AG08396 (cell line): ENCODE results near the gene PCBD1.

Source experiments
- DNase-seq: peaks from one replicate; pipeline ENCODE4 v3.0.0; 2012; ENCODE audit warnings: low spot score, mixed read lengths

The PCBD1 gene

DNA sequence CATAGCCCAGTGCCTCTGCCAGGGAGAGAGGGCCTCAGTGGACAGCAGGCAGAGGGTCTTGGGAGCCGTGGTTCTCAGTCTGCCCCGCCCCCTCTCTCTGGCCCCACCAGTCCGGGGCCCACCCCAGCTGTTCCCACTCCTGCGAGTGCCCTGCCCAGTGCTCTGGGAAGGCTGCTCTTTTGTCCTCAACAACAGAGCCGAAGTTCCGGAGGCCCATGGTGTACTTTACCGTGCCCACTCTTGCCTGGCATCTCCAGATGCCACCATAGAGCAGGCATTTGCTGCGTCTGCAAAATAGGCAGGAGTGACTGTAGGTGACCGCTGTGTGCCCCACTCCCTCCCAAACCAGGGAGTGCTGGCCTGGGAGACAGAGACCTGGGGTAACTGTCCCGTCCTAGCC is 29.3 kb upstream of the PCBD1 start:
- no peak for DNase-seq

DNA sequence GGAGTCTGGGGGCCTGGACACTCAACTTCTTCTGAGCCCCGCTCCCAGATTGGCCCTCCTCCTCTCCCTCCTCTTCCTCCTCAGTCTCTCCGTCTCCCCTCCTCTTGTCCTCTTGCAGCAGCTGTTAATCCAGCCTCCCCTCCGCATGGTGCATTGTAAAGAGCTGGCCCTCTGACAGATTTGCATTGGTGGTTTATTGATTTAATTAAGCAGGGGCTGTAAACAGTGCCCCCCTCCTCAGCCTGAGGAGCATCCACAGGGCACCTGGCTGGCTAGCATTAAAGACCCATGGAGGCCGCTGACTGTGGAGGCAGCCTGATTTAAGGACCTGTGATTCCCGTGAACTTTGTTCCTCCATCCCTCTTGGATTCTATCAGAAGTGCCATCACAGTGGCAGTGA is 28.9 kb upstream of the PCBD1 start:
- DNase-seq, result no peak

DNA sequence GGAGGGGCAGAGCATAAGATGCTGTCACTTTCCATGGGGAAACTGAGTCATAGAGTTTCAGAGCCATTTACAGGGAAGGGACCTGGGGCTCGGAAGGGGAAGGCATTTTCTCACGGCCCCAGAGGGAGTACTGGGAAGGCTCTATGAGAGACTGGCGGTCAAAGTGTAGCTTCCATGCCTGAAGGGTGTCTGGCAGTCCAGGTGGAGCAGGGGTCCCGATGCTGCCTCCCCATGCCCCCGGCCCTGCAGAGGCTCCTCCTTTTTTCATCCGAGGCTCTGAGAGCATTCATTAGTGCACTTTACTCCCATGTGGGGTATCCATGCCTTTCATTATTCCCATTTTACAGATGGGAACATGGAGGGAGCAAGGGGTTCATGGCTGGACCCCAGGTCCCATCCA is 27.9 kb upstream of the PCBD1 start:
- no peak for DNase-seq

DNA sequence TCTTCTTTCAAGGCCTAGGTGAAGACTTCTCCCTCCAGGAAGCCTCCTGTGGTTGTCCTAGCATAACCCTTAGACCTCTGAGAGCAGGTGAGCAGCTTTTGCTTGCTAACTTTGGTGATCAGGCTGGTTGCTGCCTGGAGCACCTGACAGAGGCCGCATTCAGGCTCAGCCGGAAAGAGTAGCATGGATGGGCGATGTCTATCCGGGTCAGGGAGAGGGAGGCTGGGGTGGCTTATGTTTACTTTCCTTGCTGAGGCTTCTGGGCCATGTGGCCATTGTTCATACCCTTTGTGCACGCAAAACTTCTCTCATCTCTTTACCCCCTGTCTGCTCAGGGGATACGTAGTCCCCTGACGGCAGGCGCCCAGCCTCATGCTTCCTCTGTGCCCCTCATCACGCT is 27.4 kb upstream of the PCBD1 start:
- DNase-seq, result no peak

DNA sequence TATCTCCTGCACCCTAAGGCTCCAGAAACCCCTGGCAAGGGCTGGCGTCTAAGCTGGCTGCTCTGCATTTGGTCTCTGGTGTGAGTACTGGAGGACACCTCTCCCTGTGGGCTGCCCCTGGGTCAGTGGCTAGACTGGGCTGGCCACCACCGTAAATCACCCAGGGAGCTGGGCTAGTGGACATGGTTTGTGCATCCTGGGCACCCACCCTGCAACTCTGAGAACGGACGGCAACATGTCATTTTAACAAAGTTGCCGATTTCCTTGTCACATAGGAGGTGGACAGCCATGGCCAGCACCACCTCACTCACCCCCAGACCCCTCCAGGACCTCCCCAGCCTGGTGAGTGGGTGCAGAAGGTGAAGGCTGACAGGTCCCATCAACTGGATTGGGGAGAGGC is 26.8 kb upstream of the PCBD1 start:
- no peak for DNase-seq

DNA sequence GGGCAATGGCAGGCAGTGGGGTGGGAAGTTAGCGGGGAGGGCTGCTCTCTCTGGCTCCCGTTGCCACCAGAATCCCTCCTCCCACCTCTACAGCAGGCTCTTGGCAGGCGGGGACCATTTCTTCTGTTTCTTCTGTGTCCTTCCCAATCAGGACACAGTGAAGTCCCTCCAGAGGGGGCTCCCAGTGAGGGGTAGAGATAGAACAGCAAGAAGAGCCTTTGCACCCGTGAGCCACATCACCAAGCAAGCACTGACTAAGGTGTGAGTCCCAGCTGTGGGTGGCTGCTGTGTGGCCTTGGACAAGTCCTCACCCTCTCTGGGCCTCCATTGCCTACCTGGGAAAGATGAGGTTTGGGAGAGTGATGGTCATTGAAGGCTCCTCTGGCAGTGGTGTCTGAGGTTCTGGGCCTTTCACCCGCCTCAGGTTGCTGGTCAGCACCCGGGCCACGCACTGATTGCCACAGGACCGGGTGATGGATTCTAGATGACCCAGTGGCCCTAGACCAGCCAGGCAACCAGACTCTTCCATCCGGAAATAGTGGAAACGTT is 26.0 kb upstream of the PCBD1 start:
- DNase-seq, result no peak

DNA sequence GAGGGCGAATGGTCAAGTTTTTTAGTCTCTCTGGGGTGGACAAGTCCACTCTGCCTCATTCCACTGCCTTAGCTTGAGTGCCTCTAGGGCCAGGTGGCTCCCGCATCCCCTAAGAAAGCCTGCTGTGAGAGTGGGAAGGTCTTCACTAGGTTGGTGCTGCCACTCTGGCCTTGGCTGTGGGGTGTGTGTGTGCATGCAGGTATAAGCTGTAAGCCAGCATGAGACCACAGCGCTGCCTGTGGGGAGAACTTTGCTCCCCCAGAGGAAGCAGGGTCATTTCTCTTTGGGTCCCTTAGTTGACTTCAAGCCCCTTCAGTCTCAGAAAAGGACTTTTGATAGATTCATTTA is 25.5 kb upstream of the PCBD1 start:
- DNase-seq, result no peak

DNA sequence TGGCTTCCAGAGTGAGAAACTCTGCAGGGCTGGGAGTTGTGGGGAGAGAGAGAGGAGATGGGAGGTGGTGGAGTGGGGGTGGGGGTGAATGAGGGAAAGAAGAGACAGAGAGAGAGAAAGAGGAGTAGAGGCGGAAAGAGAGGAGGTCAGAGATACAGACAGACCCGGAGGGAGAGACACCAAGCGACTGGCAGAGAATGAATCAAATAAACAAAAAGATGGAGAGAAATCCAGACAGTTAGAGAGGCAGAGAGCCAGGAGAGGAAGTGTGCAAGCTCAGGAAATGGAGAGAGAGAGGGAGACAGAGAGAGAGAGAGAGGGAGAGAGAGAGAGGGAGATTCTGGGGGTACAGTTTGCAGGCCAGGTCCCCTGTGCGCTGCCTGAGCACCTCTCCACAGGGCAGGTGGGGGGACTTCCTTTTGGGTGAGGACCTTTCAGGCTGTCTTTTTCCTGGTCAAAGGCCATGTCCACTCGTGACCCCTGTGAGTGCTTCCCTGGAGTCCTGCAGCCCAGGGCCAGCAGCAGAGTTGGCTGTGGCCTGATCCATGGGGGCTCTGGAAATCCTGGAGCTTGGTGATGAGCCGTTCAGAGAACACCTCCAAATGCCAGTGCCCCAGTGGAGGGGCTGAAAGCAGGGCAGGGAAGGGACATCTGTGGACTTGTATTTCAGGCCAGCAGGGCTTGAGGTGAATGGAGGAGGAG is 25.0 kb upstream of the PCBD1 start:
- DNase-seq, result no peak

DNA sequence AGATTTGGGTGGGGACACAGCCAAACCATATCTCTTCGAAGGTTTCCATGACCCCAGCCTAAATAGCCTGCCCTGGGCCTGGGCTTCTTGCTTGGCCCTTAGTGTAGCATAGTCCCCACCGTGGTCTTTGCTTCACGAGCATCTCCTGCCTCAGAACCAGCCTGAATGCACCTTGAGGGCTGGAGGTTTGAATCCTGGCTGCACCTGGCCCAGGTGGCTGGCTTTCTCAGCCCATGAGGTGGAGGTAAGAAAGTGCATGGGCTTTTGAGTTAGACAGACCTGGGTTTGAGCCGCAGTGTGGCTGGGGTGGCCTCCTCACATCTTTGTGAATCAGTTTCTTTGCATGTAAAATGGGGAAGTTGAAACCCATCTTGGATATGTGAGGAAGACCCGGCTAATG is 24.2 kb upstream of the PCBD1 start:
- DNase-seq, result no peak

DNA sequence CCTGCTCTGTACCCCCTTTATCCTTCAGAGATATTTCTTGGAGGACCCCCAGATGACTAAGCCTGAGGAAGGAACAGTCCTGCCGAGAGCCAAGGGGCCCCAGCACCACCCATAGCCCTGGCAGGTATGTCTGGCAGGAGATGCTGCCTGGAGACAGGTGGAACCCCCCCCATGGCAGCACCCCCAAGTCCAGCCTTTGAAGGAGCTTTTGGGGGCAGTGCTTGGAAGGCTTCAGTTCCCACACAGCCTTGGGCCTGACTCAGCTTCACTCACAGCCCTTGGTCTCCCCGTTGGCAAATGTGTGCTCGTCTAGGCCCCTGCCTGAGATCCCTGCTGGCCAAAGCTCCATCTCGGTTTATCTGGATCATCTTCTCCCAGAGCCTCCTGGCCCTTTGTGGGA is 23.0 kb upstream of the PCBD1 start:
- DNase-seq, result no peak

DNA sequence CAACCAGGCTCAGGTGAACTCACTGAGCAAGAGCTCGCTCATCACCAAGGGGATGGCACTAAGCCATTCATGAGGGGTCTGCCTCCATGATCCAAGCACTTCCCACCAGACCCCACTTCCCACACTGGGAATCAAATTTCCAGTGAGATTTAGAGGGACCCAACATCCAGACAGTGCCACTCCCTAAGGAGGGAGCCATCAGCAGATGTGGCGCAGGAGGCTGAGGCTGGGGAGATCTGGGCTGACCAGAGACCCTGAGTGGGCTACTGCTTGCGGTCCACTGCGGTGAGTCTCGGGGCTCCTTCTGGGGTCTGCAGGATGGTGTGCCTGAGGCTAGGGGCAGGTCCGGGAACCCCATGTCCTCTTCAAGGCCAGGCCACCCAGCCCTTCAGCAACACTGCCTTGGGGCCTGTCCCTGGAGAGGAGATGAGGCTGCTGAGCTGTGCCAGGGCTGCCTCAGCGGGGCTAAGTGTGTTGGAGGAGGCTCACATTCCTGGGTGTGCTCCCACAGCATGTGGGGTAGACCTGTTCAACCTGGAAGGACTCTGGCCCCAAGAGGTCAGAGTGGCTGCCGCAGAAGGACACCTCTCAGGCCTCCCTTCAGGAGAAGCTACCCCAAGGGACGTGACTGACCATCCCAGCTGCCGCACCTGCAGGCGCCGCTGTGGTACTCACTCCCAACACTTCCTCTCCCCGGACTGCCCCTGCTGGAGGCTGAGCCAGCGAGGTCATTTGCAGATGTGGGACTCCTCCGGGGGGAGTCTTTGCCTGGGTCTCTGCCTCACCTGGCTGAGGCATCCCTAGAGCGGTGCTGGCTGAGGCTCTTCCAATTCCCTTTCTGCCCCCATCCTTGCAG is 22.3 kb upstream of the PCBD1 start:
- DNase-seq, result no peak

DNA sequence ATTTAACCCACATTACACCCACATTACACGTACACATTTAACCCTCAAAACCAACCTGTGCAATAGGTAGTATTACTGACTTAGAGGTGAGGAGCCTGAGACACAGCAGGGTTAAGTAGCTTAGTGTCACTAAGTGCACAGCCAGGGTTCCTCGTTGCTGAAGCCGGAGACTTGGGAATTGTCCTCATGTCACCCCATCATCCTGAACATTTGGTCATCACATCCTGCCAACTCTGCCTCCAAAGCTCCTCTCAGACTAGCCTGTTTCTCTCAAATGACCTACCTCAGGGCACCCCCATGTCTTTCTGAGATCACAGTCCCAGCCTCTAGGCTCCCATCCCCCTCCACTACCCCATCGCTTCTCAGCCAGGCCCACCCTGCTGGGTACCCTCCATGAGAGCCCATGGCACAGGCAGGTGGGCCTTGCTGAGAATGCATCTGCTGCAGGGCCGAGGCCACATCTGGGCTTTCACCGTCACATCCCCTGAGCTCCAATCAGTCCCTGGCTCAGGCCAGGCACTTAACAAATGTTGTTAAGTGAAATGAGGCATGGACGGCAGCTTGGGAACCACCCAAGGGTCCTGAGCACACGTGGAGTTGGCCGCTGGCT is 21.1 kb upstream of the PCBD1 start:
- DNase-seq, result no peak

DNA sequence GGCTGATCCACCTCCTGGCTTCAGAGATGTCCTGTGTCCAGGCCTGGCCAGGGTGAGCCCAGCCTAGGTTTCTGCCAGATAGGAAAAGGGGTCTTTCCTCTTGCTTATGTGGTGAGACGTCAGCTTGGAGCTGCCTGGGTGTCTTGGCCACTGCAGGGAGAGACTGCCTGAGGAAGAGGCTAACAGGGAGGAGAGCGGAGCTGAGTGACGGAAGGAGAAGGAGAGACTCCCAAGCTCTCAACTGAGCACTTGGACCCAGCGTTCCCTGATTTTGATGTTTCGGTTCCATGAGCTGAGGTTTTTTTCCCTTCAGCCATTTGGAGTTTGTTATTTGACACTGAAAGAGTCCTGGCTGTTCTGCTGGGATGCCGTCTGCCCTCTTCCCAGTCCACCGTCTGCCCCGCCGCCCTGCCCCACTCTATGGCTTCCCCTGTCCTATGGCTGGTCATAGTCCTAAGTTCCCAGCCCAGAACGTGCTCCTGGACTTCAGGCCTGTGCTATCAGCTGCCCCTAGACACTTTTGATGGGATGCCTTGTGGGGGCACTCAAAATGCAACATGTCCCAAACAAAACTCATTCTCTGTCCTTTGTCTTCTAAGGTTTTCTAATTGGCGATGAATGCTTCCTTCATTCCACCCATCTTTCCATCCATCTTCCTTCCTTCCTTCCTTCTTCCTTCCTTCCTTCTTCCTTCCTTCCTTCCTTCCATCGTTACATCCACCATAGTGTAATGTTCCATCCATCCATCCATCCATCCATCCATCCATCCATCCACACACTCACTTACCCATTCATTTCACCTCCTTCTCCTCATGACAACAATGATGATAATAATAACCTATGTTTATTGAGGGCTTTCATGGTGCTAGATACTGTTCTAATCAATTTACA is 20.3 kb upstream of the PCBD1 start:
- no peak for DNase-seq

DNA sequence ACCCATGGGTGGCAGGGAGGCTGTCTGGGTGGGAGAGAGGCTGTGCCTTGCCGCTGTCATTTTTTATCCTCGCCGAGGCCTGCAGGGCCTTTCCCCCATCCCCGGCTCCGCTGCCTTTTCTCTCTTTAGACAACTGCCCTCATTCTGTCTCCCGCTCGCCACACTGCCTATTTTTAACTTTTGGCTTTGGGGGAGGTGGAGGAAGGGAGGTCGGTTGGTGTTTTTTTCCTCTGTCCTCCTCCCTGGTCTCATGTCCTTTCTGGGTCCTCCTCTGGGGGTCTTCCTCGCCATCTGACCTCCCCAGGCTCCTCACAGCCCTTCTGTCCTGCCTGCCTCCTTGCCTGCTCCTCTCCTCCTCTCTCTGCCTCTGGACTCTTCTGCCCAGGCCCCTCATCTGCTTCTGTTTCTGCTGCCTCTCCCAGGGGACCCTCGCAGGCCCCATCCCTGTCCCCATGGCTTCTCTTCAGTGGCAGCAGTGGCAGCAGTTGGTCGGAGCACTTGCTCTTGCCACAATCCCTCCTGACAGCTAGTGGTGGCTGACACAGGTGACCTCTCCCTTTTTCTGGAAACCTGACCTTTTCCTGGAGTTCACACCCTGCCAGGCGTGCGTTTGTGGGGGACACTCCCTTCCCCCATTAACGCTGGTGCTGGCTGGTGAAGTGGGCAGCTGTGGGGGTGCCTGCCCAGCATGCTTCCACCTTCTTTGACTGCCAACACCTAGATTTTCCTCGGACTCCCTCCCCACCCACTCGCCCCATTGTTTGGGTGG is 19.5 kb upstream of the PCBD1 start:
- DNase-seq, result no peak

DNA sequence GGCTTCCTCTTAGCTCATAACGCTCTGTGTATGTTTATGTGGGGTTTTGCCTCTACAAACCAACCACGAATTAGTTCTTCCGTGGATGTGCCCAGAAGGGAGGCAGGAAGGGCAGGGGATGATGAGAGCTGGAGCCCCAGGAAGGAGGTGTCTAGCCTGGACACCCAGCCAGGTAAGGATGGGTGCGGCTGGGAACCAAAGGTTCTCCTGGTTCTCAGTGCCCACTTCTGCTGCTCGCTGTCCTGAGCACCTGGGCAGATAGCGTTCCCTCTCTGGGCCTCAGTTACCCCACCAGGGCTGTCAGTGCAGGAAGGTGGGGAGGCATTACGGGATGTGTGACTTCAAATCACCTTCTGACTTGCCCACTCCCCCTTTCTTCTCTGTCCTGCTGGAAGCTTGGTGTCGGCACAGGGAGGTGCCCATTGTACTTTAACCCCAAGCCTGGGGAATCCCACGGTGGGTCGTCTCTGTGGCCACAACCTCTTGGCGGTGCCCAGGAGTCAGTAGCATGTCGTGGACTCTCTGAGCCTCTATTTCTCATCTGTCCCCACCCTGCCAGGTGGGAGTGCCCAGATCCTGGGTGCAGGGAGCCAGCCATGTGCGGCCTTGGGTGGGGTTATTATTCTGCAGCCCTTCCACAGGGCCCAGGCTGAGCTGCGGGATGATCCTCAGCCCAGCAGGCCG is 18.7 kb upstream of the PCBD1 start:
- DNase-seq, result no peak

DNA sequence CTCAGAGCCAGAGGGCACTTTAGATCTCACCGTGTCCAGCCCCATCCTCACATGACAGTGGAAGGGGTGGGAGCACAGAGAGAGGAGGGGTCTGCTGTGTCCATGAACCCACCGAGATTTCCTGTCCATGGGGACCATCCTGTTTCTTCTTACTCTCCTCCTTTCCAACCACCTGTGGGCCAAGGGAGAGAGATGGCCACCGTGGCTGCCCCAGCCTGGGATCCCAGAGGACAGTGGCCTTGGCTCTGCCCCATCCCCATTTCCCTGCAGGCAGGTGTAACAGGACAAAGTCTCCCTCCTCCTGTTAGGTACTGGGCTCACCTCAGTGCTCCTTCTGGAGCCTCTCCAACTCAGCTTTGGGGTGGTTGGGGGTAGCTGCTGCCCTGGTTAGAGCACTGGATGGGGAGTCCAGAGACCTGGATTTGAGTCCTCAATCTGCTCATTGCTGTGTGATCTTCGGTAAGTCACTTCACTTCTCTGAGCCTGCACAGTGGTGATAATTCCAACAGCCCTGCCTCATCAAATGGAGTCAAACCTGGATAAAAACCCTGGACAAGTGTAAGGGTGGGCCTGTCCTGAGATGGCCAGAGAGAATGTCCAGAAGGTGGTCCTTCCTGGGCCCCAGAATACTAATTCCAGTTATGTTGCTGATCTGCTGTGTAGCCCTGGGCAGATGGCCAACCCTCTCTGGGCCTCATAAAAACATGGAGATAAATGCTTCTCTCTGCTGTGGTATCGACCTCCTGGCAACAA is 17.8 kb upstream of the PCBD1 start:
- DNase-seq, result no peak

DNA sequence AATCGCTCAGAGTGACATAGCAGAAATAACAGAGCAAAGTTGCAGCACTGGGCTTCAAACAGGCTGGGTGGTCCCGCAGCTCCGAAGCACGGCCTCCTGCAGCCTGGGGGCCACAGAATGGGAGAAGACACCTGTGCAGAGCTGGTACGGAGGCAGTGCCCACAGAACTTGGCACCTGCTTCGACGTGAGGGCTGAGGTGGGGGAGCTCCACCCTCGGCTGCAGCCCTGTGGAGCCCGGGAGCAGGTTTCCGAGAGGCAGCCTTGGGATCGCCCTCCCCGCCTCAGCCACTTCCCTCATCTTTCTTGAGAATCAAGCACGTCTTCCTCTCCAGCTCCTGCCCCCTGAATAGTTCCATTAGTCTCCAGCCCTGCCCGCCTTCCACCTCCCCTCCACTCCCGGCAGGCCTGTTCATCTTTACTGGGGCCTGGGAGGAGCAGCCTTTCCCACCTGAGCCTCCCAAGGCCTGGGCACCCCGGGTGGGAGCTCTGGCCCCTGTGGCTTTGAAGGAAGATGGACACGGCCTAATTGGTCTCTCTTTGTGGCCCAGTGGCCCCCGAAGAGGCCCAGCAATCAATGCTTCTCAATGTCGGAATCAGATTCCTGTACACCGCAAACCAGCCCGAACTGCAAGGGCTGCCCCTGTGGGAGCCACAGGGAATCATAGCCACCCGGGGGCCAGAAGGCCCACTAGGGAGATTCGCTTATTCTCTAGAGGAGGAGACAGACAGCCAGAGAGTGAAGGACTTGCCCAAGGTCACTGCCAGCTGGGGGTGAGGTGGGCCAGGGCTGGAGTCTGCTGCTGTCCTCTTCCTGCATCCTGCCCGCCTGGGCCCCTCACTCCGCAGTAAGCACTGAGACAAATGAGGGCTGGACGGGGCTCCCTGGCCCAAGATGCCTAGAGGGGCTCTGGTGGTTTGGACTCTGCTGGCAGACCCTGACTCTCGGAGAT is 17.0 kb upstream of the PCBD1 start:
- DNase-seq, result no peak

DNA sequence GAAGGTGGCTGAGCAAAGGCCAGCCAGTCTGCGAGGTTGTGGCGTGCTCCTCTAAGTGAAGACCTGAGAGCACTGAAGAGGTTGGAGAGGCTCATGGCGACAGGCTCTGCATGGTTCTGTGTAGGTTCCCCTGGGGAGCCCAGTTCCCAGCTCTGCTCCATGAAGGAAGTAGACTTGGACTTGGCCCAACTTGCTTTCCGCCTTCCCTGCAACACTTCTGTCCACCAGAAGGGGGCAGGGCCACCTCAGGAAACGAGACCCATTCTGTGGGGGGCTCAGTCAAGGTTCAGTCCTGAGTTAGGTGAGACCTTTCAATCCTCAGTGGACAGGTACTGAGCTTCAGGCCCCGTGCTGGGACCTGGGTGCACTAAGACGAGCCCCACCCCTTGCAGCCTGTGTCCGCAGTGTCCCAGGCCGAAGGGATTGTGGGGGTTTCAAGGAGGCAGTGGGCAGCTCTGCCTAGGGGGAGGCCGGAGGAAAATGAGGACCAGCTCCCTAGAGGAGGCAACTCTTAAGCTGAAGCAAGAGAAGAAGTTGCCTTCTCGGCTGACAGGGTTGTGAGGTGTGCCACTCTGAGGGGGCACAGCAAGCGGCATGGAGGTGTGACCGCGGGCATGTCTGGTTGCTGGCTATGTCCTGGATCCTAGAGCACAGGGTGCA is 15.0 kb upstream of the PCBD1 start:
- DNase-seq, result peak; percentile 78
